WTC11 (cell line): ENCODE measurements around the gene TERC. TPM values are rescaled to one million over a fixed set of nuclear protein-coding genes. Genes with fewer than 3 reads are reported as not detected.

Source experiments
- ATF6 ChIP-seq: sonication (generic); formaldehyde crosslinking; IDR thresholded peaks from 2 replicates; pipeline ENCODE4 v1.8.1; 2023; ENCODE audit warnings: mild to moderate bottlenecking, missing genetic modification reagents
- CBFB ChIP-seq: sonication (generic); formaldehyde crosslinking; IDR thresholded peaks from 2 replicates; pipeline ENCODE4 v1.8.1; 2022; ENCODE audit warnings: mild to moderate bottlenecking, low read depth, missing genetic modification reagents
- CDX4 ChIP-seq: fragments of 250-450 bp; sonication (Bioruptor Pico); IDR thresholded peaks from 2 replicates; pipeline ENCODE4 v1.9.0; 2021; ENCODE audit warnings: moderate library complexity, mild to moderate bottlenecking, inconsistent platforms, borderline replicate concordance
- CREM ChIP-seq: sonication (generic); formaldehyde crosslinking; IDR thresholded peaks from 2 replicates; pipeline ENCODE4 v1.8.1; 2022; ENCODE audit warnings: mild to moderate bottlenecking, missing genetic modification reagents, moderate library complexity
- CTCF ChIP-seq: fragments of 200-600 bp; IDR thresholded peaks from 2 replicates; pipeline ENCODE4 v1.8.0; 2022; ENCODE audit warnings: antibody characterized with exemption
- ELF4 ChIP-seq: sonication (generic); formaldehyde crosslinking; IDR thresholded peaks from 2 replicates; pipeline ENCODE4 v1.8.1; 2022; ENCODE audit warnings: low read depth, mild to moderate bottlenecking, moderate library complexity, missing genetic modification reagents
- FOXJ3 ChIP-seq: sonication (generic); formaldehyde crosslinking; IDR thresholded peaks from 2 replicates; pipeline ENCODE4 v1.9.0; 2021; ENCODE audit warnings: missing genetic modification reagents, mild to moderate bottlenecking, borderline replicate concordance
- FOXK1 ChIP-seq: sonication (generic); formaldehyde crosslinking; IDR thresholded peaks from 2 replicates; pipeline ENCODE4 v1.8.0; 2022; ENCODE audit warnings: mild to moderate bottlenecking, moderate library complexity, missing genetic modification reagents
- GRHL2 ChIP-seq: fragments of 250-450 bp; sonication (Bioruptor Pico); IDR thresholded peaks from 2 replicates; pipeline ENCODE4 v1.8.0; 2022; ENCODE audit warnings: mild to moderate bottlenecking, moderate library complexity; ENCODE audit not compliant: insufficient replicate concordance, severe bottlenecking
- KAT7 ChIP-seq: sonication (generic); formaldehyde crosslinking; IDR thresholded peaks from 2 replicates; pipeline ENCODE4 v1.8.1; 2023; ENCODE audit warnings: missing genetic modification reagents, mild to moderate bottlenecking, borderline replicate concordance
- MAX ChIP-seq: sonication (generic); formaldehyde crosslinking; IDR thresholded peaks from 2 replicates; pipeline ENCODE4 v1.8.0; 2022; ENCODE audit warnings: mild to moderate bottlenecking, missing genetic modification reagents
- MXD4 ChIP-seq: fragments of 250-450 bp; sonication (Bioruptor Pico); IDR thresholded peaks from 2 replicates; pipeline ENCODE4 v1.8.0; 2021; ENCODE audit warnings: mild to moderate bottlenecking, moderate library complexity, borderline replicate concordance
- NFATC4 ChIP-seq: fragments of 250-450 bp; sonication (Bioruptor Pico); IDR thresholded peaks from 2 replicates; pipeline ENCODE4 v1.9.0; 2021; ENCODE audit warnings: mild to moderate bottlenecking
- NFYB ChIP-seq: sonication (generic); formaldehyde crosslinking; conservative IDR thresholded peaks from 2 replicates; pipeline ENCODE4 v1.8.0; 2022; ENCODE audit warnings: low read depth, missing genetic modification reagents
- SP1 ChIP-seq: sonication (generic); formaldehyde crosslinking; conservative IDR thresholded peaks from 2 replicates; pipeline ENCODE4 v1.8.1; 2022; ENCODE audit warnings: missing genetic modification reagents
- STAT6 ChIP-seq: sonication (generic); formaldehyde crosslinking; conservative IDR thresholded peaks from 2 replicates; pipeline ENCODE4 v1.8.1; 2023; ENCODE audit warnings: mild to moderate bottlenecking, low read depth, missing genetic modification reagents, moderate library complexity
- ZMAT4 ChIP-seq: fragments of 250-450 bp; sonication (Bioruptor Pico); IDR thresholded peaks from 2 replicates; pipeline ENCODE4 v1.9.0; 2021; ENCODE audit warnings: mild to moderate bottlenecking
- ZNF138 ChIP-seq: sonication (generic); formaldehyde crosslinking; conservative IDR thresholded peaks from 2 replicates; pipeline ENCODE4 v1.8.1; 2022; ENCODE audit warnings: mild to moderate bottlenecking, moderate library complexity, missing genetic modification reagents
- ZNF423 ChIP-seq: fragments of 250-450 bp; sonication (Bioruptor Pico); IDR thresholded peaks from 2 replicates; pipeline ENCODE4 v2.1.2; 2022; ENCODE audit warnings: mild to moderate bottlenecking, moderate library complexity
- ZNF532 ChIP-seq: fragments of 250-450 bp; sonication (Bioruptor Pico); IDR thresholded peaks from 2 replicates; pipeline ENCODE4 v1.9.0; 2021; ENCODE audit warnings: mild to moderate bottlenecking, borderline replicate concordance
- total RNA-seq: library from RNA; stranded (reverse); gene quantifications from 3 replicates; pipeline ENCODE4 v1.2.3, GENCODE V29; 2021

Gene TERC
- total RNA-seq, 1 experiment from 2014 or later, result 34.3 TPM

GRCh38 chr3:169769287-169770181, 4.7 kb upstream of the TERC start, which contains the start of gene ACTRT3 (continued):
- TF ChIP-seq ZNF532 (no peak), SP1 (0 out of 2 replicates have a peak, but pooled peaks have one; percentile 15), ELF4 (CRISPR knock-in tag) (no peak), CTCF (no peak), GRHL2 (no peak), ZNF138 (CRISPR knock-in tag) (no peak), CREM (CRISPR knock-in tag) (no peak; the same call in 1 of the 2 replicates), MXD4 (CRISPR knock-in tag) (no peak), ATF6 (CRISPR knock-in tag) (no peak), FOXK1 (CRISPR knock-in tag) (0 out of 2 replicates have a peak, but pooled peaks have one; percentile 34), FOXJ3 (CRISPR knock-in tag) (no peak), NFATC4 (CRISPR knock-in tag) (no peak), MAX (peak; percentile 40; the same call in 1 of the 2 replicates), CDX4 (CRISPR knock-in tag) (no peak), NFYB (CRISPR knock-in tag) (no peak), ZMAT4 (CRISPR knock-in tag) (no peak), ZNF423 (CRISPR knock-in tag) (peak; percentile 72), KAT7 (CRISPR knock-in tag) (0 out of 2 replicates have a peak, but pooled peaks have one; percentile 42), STAT6 (CRISPR knock-in tag) (no peak), CBFB (no peak)
